Measurements from ENCODE around the gene TSNAXIP1.
"Not testable (repeated sequence)": the region's sequence is repeated elsewhere in the genome, so short reads cannot be mapped to it uniquely, and the experiment has no call there.

DNA sequence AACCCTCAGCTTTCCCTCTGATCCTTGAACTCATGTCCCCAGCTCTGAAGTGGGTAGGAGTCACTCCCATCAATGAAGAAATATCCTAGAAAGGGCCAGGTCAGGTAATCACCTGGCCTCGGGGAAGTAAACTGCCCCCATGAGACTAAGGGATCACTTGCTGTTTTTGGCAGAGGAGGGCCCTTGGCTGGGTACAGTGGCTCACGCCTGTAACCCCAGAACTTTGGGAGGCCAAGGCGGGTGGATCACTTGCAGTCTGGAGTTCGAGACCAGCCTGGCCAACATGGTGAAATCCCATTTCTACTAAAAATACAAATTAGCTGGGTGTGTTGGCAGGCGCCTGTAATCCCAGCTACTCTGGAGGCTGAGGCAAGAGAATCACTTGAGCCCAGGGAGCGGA lies 57.4 kb downstream of the TSNAXIP1 start:
- TF ChIP-seq, protein P1, sequence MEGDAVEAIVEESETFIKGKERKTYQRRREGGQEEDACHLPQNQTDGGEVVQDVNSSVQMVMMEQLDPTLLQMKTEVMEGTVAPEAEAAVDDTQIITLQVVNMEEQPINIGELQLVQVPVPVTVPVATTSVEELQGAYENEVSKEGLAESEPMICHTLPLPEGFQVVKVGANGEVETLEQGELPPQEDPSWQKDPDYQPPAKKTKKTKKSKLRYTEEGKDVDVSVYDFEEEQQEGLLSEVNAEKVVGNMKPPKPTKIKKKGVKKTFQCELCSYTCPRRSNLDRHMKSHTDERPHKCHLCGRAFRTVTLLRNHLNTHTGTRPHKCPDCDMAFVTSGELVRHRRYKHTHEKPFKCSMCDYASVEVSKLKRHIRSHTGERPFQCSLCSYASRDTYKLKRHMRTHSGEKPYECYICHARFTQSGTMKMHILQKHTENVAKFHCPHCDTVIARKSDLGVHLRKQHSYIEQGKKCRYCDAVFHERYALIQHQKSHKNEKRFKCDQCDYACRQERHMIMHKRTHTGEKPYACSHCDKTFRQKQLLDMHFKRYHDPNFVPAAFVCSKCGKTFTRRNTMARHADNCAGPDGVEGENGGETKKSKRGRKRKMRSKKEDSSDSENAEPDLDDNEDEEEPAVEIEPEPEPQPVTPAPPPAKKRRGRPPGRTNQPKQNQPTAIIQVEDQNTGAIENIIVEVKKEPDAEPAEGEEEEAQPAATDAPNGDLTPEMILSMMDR (IDR thresholded peaks at IDR 0.05), result not testable (repeated sequence)
- TF ChIP-seq POLR2A (IDR thresholded peaks at IDR 0.05), result not testable (repeated sequence)
